ENCODE data around the gene OTP.
"Not testable (repeated sequence)": the region's sequence is repeated elsewhere in the genome, so short reads cannot be mapped to it uniquely, and the experiment has no call there.

Gene OTP

GRCh38 chr5:77608927-77609326, 29.6 kb downstream of the OTP start:
- not testable (repeated sequence) for DNase-seq (ENCODE audit: low read depth)

- no peak for DNase-seq (ENCODE audit: low read depth)
These were observed 31.2 kb downstream of the OTP start for GRCh38 chr5:77607324-77607723.

GRCh38 chr5:77606279-77606678, 32.2 kb downstream of the OTP start:
- no peak for DNase-seq (ENCODE audit: low read depth)

DNA sequence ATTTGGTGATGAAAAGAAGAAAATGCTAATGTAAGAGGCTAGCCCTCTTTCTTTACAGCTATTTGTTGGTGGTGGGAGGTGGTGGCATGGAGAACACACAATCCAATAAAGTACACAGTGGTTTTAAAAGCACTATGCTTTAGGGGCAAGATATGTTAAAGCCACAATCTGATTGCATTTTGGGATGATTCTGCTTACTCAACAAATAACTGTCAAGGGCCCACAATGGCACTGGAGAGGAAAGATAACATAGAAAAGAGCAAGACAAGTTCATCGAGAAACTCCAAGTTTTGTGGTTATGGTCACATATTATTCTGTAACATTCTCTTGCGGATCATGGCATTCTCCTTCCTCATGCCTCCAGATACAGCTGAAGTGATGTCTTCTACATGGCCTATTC, 38.8 kb downstream of the OTP start:
- no peak for DNase-seq (ENCODE audit: low read depth)

DNA sequence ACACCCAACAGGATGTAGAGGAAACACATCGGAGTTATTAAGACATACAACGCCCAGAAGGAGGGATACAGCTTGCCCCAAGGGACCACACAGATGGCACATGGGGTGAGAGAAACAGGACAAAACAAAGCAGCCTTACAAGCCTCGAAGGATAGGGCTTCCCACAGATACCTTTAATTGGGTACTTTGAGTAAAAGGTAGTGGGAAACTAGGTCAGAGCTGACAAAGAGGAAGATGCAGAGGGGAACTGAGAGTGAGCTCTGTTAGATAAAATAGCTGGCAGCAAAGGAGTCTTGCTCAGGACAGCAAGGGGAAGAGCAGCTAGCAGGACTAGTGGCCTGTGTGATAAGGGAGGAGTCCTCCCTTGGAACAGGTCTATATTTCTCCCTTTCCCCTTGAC, 48.2 kb downstream of the OTP start:
- no peak for DNase-seq (ENCODE audit: low read depth)

DNA sequence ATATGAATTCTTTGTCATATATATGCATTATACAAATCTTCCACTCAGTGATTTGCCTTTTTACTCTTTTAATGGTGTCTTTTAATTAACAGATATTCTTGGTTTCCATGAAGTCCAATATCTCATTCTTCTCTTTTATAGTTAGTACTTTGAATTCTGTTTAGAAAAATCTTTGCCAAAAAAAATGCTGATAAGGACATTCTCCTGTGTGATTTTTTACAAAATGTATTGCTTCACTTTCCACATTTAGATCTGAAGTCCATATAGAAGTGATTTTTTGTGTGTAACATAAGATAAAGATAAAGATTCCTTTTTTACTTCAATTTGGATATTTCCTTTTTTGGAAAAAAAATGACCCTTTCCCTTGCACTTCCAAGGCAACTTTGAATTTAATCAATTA, 50.3 kb downstream of the OTP start:
- DNase-seq (ENCODE audit: low read depth) = no peak

- no peak for DNase-seq (ENCODE audit: low read depth)
These were observed 52.4 kb downstream of the OTP start for GRCh38 chr5:77586101-77586500.

GRCh38 chr5:77582143-77582542, 56.4 kb downstream of the OTP start:
- not testable (repeated sequence) for DNase-seq (ENCODE audit: low read depth)

Measured in stimulated activated CD8-positive, alpha-beta memory T cell treated with anti-CD3 and anti-CD28 coated beads, Interleukin-15, amount 100 ng/mL, for 1 hour (primary cell).